ENCODE data around the gene SV2C.

DNA sequence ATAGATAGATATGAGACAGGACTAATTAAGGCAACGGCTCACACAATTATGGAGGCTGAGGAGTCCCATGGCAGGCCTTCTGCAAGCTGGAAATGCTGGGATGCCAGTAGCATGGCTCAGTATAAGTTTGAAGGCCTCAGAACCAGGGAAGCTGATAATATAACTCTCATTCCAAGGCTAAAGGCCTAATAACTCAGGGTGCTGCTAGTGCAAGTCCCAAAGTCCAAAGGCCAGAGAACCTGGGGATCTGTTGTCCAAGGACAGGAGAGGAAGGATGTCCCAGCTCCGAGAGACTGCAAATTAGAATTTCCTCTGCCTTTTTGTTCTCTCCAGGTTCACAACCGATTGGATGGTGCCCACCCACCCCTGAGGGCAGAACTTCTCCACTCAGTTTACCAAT lies 114.5 kb downstream of the SV2C start:
- TF ChIP-seq CTCF (IDR thresholded peaks at IDR 0.05; ENCODE audit: insufficient read depth, low read length, poor library complexity, severe bottlenecking) (no peak), EZH2phosphoT487 (conservative IDR thresholded peaks at IDR 0.05; ENCODE audit: low read length) (no peak)

All from SU-DHL-6 (cell line).